Neural cell (in vitro differentiated cells): Measurements from ENCODE around the gene RGS3. TPM values are rescaled to one million over a fixed set of nuclear protein-coding genes. Genes with fewer than 3 reads are reported as not detected.

Experiments used
- H2AFZ ChIP-seq: fragments of 200-600, 300-800 bp; sonication (generic), shearing (Covaris generic); 2 replicates; pipeline ENCODE4 v1.6.0; 2014; ENCODE audit warnings: low read depth, mild to moderate bottlenecking, antibody characterized with exemption, low read length, moderate library complexity
- H3F3A ChIP-seq: fragments of 200-600 bp; shearing (Covaris generic); 2 replicates; pipeline ENCODE4 v1.6.1; 2016; ENCODE audit warnings: mild to moderate bottlenecking, moderate library complexity, mixed read lengths, antibody characterized with exemption, low read length; ENCODE audit not compliant: insufficient read depth, poor library complexity, severe bottlenecking
- H3K27ac ChIP-seq: fragments of 200-600, 300-800 bp; sonication (generic), shearing (Covaris generic); 2 replicates; pipeline ENCODE4 v1.5.1; 2014; ENCODE audit warnings: mild to moderate bottlenecking, low read length, moderate library complexity
- H3K27me3 ChIP-seq: fragments of 300-800, 200-600 bp; sonication (generic), shearing (Covaris generic); 2 replicates; pipeline ENCODE4 v1.6.0; 2014; ENCODE audit warnings: mild to moderate bottlenecking, low read depth, low read length, moderate library complexity; ENCODE audit not compliant: insufficient read depth
- H3K36me3 ChIP-seq: fragments of 300-800, 200-600 bp; sonication (generic), shearing (Covaris generic); 2 replicates; pipeline ENCODE4 v1.5.1; 2014; ENCODE audit warnings: mild to moderate bottlenecking, antibody characterized with exemption, low read length, moderate library complexity; ENCODE audit not compliant: insufficient read depth
- H3K4me2 ChIP-seq: fragments of 300-800, 200-600 bp; sonication (generic), shearing (Covaris generic); 2 replicates; pipeline ENCODE4 v1.6.0; 2014; ENCODE audit warnings: mild to moderate bottlenecking, low read length
- H3K4me3 ChIP-seq: fragments of 300-800, 200-600 bp; sonication (generic), shearing (Covaris generic); 2 replicates; pipeline ENCODE4 v1.5.1; 2014; ENCODE audit warnings: mild to moderate bottlenecking, low read length, moderate library complexity
- H3K79me2 ChIP-seq: fragments of 200-600 bp; shearing (Covaris generic); replicated peaks from 2 replicates; pipeline ENCODE4 v1.6.0; 2014; ENCODE audit warnings: mild to moderate bottlenecking, low read length, moderate library complexity; ENCODE audit not compliant: insufficient read depth
- H3K9ac ChIP-seq: fragments of 300-800, 200-600 bp; sonication (generic), shearing (Covaris generic); 2 replicates; pipeline ENCODE4 v1.6.1; 2016; ENCODE audit warnings: mild to moderate bottlenecking, low read length, mixed read lengths
- H3K9me2 ChIP-seq: fragments of 200-600 bp; shearing (Covaris generic); 2 replicates; pipeline ENCODE4 v1.6.1; 2016; ENCODE audit warnings: mild to moderate bottlenecking, low read length, mixed read lengths; ENCODE audit not compliant: insufficient read depth
- H3K9me3 ChIP-seq: fragments of 200-600, 300-800 bp; sonication (generic), shearing (Covaris generic); 2 replicates; pipeline ENCODE4 v1.6.1; 2016; ENCODE audit warnings: mild to moderate bottlenecking, mixed run types, low read length, moderate library complexity, mixed read lengths
- H4K20me1 ChIP-seq: fragments of 200-600 bp; shearing (Covaris generic); 2 replicates; pipeline ENCODE4 v1.6.1; 2016; ENCODE audit warnings: mild to moderate bottlenecking, mixed run types; ENCODE audit not compliant: insufficient read depth
- CTCF ChIP-seq: fragments of 450-650 bp; IDR thresholded peaks from 2 replicates; pipeline ENCODE4 v1.5.1; 2014; ENCODE audit warnings: antibody characterized with exemption, mild to moderate bottlenecking, moderate library complexity; ENCODE audit not compliant: poor library complexity, severe bottlenecking
- EP300 ChIP-seq: fragments of 450-650 bp; conservative IDR thresholded peaks from 2 replicates; pipeline ENCODE4 v1.6.1; 2014; ENCODE audit warnings: antibody characterized with exemption, mild to moderate bottlenecking, moderate library complexity; ENCODE audit not compliant: poor library complexity, severe bottlenecking
- EZH2 ChIP-seq: fragments of 200-600, 300-800 bp; shearing (Covaris generic), sonication (generic); IDR thresholded peaks from 2 replicates; pipeline ENCODE4 v1.6.1; 2014; ENCODE audit warnings: antibody characterized with exemption, low read length, borderline replicate concordance, mild to moderate bottlenecking; ENCODE audit not compliant: insufficient read depth, poor library complexity, severe bottlenecking
- MXI1 ChIP-seq: fragments of 450-650 bp; conservative IDR thresholded peaks from 2 replicates; pipeline ENCODE4 v1.6.1; 2014; ENCODE audit warnings: antibody characterized with exemption, mild to moderate bottlenecking; ENCODE audit not compliant: poor library complexity, severe bottlenecking
- POLR2AphosphoS5 ChIP-seq: IDR thresholded peaks from 2 replicates; pipeline ENCODE4 v1.6.1; 2012
- RAD21 ChIP-seq: fragments of 450-650 bp; conservative IDR thresholded peaks from 2 replicates; pipeline ENCODE4 v1.6.1; 2014; ENCODE audit warnings: antibody characterized with exemption, mild to moderate bottlenecking, moderate library complexity
- REST ChIP-seq: IDR thresholded peaks from 2 replicates; pipeline ENCODE4 v1.6.1; 2012; ENCODE audit warnings: borderline replicate concordance
- SMC3 ChIP-seq: fragments of 450-650 bp; conservative IDR thresholded peaks from 2 replicates; pipeline ENCODE4 v1.6.1; 2014; ENCODE audit warnings: antibody characterized with exemption, mild to moderate bottlenecking, moderate library complexity; ENCODE audit not compliant: poor library complexity
- TAF1 ChIP-seq: IDR thresholded peaks from 2 replicates; pipeline ENCODE4 v1.6.1; 2012; ENCODE audit warnings: low read depth
- polyA plus RNA-seq: library from polyadenylated mRNA; depleted of rRNA; stranded (reverse); fragments of >200 nt; gene quantifications from 2 replicates; pipeline ENCODE4 v1.2.3, GENCODE V29; 2014

Gene RGS3
- polyA plus RNA-seq, 1 donor from 2014 or later, result 25.3 TPM

- H2AFZ ChIP-seq, result no peak overlapping the region
- no peak overlapping the region for H3K27ac ChIP-seq
- peaks cover 6% of the 10 kb centered on the region for H3K79me2 ChIP-seq
These were observed 126.9 kb downstream of the RGS3 start for GRCh38 chr9:113590389-113590788.

More at GRCh38 chr9:113590389-113590788, 126.9 kb downstream of the RGS3 start:
- no peak overlapping the region for H3K9ac ChIP-seq
- no peak overlapping the region for H3K4me2 ChIP-seq
- no peaks in the 10 kb centered on the region for H3K27me3 ChIP-seq
- H3K36me3 ChIP-seq, result no peaks in the 10 kb centered on the region
- H3K9me2 ChIP-seq, result no peaks in the 10 kb centered on the region
- no peaks in the 10 kb centered on the region for H3F3A ChIP-seq
- no peak overlapping the region for H3K4me3 ChIP-seq
- TF ChIP-seq EP300, result no peak
- no peak for TF ChIP-seq TAF1
- no peak for TF ChIP-seq POLR2AphosphoS5
- no peak for TF ChIP-seq SMC3
- no peak for TF ChIP-seq REST
- no peak for TF ChIP-seq EZH2
- no peak for TF ChIP-seq RAD21
- TF ChIP-seq CTCF, result no peak
- no peak for TF ChIP-seq MXI1
- no peaks in the 10 kb centered on the region for H4K20me1 ChIP-seq
- no peaks in the 10 kb centered on the region for H3K9me3 ChIP-seq
